NCI-H146 (cell line): ENCODE results near the gene MRPS18B.

Experiments
- DNase-seq: peaks from one replicate; lab custom pipeline; 2025; lab: John Stamatoyannopoulos, UW

Gene MRPS18B

GRCh38 chr6:30603961-30604360, 13.7 kb upstream of the MRPS18B start:
- no peak for DNase-seq

- no peak for DNase-seq
Observed at GRCh38 chr6:30610065-30610464, 7.6 kb upstream of the MRPS18B start.

- no peak for DNase-seq
Observed at GRCh38 chr6:30611150-30611855, 6.3 kb upstream of the MRPS18B start.

- no peak for DNase-seq
Observed at GRCh38 chr6:30611856-30612194, 5.8 kb upstream of the MRPS18B start.

- DNase-seq = no peak
Observed at GRCh38 chr6:30612213-30612612, 5.4 kb upstream of the MRPS18B start.

GRCh38 chr6:30612687-30613248, 4.9 kb upstream of the MRPS18B start:
- DNase-seq = no peak

GRCh38 chr6:30613251-30614043, 4.2 kb upstream of the MRPS18B start:
- DNase-seq = no peak

- DNase-seq = peak; percentile 27
Observed at GRCh38 chr6:30614044-30614842, 3.4 kb upstream of the MRPS18B start.

GRCh38 chr6:30614843-30615218, 2.8 kb upstream of the MRPS18B start:
- DNase-seq = peak; percentile 98

- DNase-seq = peak; percentile 83
Observed at GRCh38 chr6:30615219-30615957, 2.3 kb upstream of the MRPS18B start.

- peak; percentile 61 for DNase-seq
Observed at GRCh38 chr6:30615958-30616810, 1.5 kb upstream of the MRPS18B start.

- DNase-seq = peak; percentile 99
Observed at GRCh38 chr6:30616811-30617564, 652 bp upstream of the MRPS18B start, which contains the start of gene PPP1R10. TSS of gene PPP1R10 (minus strand) at chr6:30617243. CDS start at chr6:30609944, 7,299 bp downstream.

GRCh38 chr6:30618270-30618797, 694 bp downstream of the MRPS18B start:
- peak; percentile 11 for DNase-seq

GRCh38 chr6:30619561-30619960, 1.9 kb downstream of the MRPS18B start:
- DNase-seq = no peak

GRCh38 chr6:30625511-30625910, 7.9 kb downstream of the MRPS18B start:
- no peak for DNase-seq

- DNase-seq = peak; percentile 77
Observed at GRCh38 chr6:30626484-30627366, 9.1 kb downstream of the MRPS18B start, which contains the start of gene ATAT1. TSS of gene ATAT1 (plus strand) at chr6:30626874.

GRCh38 chr6:30635834-30636233, 18.2 kb downstream of the MRPS18B start:
- no peak for DNase-seq

- DNase-seq = no peak
Observed at GRCh38 chr6:30640481-30640880, 22.8 kb downstream of the MRPS18B start.
